Measurements from ENCODE around the gene UBLCP1.
"Not testable (repeated sequence)": the region's sequence is repeated elsewhere in the genome, so short reads cannot be mapped to it uniquely, and the experiment has no call there.

The UBLCP1 gene

GRCh38 chr5:159257007-159257406, 6.1 kb upstream of the UBLCP1 start:
- no peak for DNase-seq

- DNase-seq = no peak
Observed at GRCh38 chr5:159257629-159258283, 5.3 kb upstream of the UBLCP1 start.

- no peak for DNase-seq
Observed at GRCh38 chr5:159258361-159258760, 4.7 kb upstream of the UBLCP1 start.

GRCh38 chr5:159260212-159260611, 2.9 kb upstream of the UBLCP1 start:
- not testable (repeated sequence) for DNase-seq

GRCh38 chr5:159262472-159262858, 625 bp upstream of the UBLCP1 start:
- no peak for DNase-seq

- no peak for DNase-seq
Observed at GRCh38 chr5:159263569-159263905, 447 bp downstream of the UBLCP1 start.

GRCh38 chr5:159266764-159267163, 3.7 kb downstream of the UBLCP1 start:
- not testable (repeated sequence) for DNase-seq

- DNase-seq = no peak
Observed at GRCh38 chr5:159269723-159270122, 6.6 kb downstream of the UBLCP1 start.

GRCh38 chr5:159273923-159274322, 10.8 kb downstream of the UBLCP1 start:
- DNase-seq = no peak

- DNase-seq = no peak
Observed at GRCh38 chr5:159274676-159275075, 11.6 kb downstream of the UBLCP1 start.

- DNase-seq = peak in 1 of 2 donors; percentile 45
Observed at GRCh38 chr5:159286420-159287035, 23.4 kb downstream of the UBLCP1 start.

- DNase-seq = no peak
Observed at GRCh38 chr5:159290741-159291140, 27.7 kb downstream of the UBLCP1 start.

- DNase-seq = no peak
Observed at GRCh38 chr5:159294921-159295320, 31.8 kb downstream of the UBLCP1 start.

- DNase-seq = not testable (repeated sequence)
Observed at GRCh38 chr5:159297300-159297699, 34.2 kb downstream of the UBLCP1 start.

- no peak for DNase-seq
Observed at GRCh38 chr5:159301466-159301865, 38.4 kb downstream of the UBLCP1 start.

GRCh38 chr5:159301929-159302860, 39.1 kb downstream of the UBLCP1 start:
- DNase-seq = not testable (repeated sequence)

GRCh38 chr5:159303286-159303685, 40.2 kb downstream of the UBLCP1 start:
- no peak for DNase-seq

GRCh38 chr5:159304961-159305595, 42.0 kb downstream of the UBLCP1 start:
- no peak for DNase-seq

GRCh38 chr5:159309689-159310433, 46.8 kb downstream of the UBLCP1 start:
- DNase-seq = no peak

GRCh38 chr5:159310511-159310910, 47.4 kb downstream of the UBLCP1 start:
- peak; percentile 19 to 29 for DNase-seq

GRCh38 chr5:159311063-159311462, 48.0 kb downstream of the UBLCP1 start:
- no peak for DNase-seq

GRCh38 chr5:159313197-159313596, 50.1 kb downstream of the UBLCP1 start:
- DNase-seq = no peak

Data from CD4-positive, alpha-beta T cell treated with Interleukin-4 for 1 hour (primary cell).